ENCODE measurements around the gene SMAD3. TPM values are rescaled to one million over a fixed set of nuclear protein-coding genes. Genes with fewer than 3 reads are reported as not detected.

The SMAD3 gene
- total and polyA plus RNA-seq, 2 of the 8 experiments (the other 6 are each of a cell fraction or from before 2014, with no cell fraction given), result 10.1 to 12.4 TPM

DNA sequence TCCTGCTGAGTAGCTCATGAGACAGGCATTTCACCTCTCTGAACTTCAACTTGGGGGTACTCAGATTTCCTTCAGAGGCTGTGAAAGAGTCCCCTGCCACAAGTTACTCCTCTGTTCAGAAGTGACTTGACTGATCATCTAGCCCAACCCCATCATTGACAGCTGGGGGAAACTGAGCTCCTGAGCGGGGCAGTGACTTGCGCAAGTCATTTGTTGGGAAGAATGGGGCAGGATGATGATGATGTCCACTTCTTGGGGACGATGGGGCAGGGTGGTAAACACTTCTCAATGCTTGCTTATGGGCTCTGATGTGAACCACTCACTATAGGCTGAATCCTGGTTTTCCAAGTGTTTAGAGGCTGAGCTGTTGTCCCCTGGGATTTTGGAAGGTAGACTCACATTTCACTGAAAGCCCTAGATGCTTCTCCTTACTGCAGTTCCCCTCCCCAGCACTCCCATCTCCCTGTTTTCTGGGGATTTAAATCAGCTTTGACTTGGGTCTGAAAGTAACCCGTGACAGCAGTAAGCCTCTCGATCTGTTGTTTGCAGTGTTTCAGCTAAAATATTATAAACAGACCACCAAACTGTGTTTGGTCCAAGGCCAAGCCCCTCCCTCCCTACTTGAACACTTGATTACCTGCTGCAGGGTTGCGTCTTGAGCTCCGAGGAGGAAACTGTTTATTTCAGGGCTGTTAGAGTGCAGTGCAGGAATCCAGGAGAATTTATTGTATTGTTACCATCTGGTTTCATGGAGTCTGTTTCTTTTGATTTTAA lies 25.1 kb downstream of the SMAD3 start (continued):
- TF ChIP-seq SP1 (IDR thresholded peaks at IDR 0.05; ENCODE audit: low read depth, low read length), result no peak

Measured in H1 (cell line).